RWPE2 (cell line): ENCODE results near the gene DGKQ.

Experiments used
- ATAC-seq: fragments of 200-7000 bp; cut with Tn5 transposase; 3 replicates; pipeline ENCODE4 v1.9.1; 2021; ENCODE audit warnings: low read depth
- DNase-seq: peaks from one replicate; pipeline ENCODE4 v3.0.0-alpha.2; 2020; ENCODE audit warnings: low spot score
- H3K27ac ChIP-seq: fragments of 450-650 bp; 2 replicates; pipeline ENCODE4 v1.5.1; 2017; ENCODE audit warnings: mild to moderate bottlenecking; ENCODE audit not compliant: poor library complexity, severe bottlenecking
- H3K27me3 ChIP-seq: fragments of 250-450 bp; sonication (Bioruptor Pico); 2 replicates; pipeline ENCODE4 v1.5.1; 2021; ENCODE audit warnings: mild to moderate bottlenecking, moderate library complexity; ENCODE audit not compliant: insufficient read depth, poor library complexity, severe bottlenecking
- H3K36me3 ChIP-seq: fragments of 250-450 bp; sonication (Bioruptor Pico); 2 replicates; pipeline ENCODE4 v1.5.1; 2020; ENCODE audit warnings: low read depth, mild to moderate bottlenecking, moderate library complexity
- H3K4me1 ChIP-seq: fragments of 250-450 bp; sonication (Bioruptor Pico); 2 replicates; pipeline ENCODE4 v1.5.1; 2021; ENCODE audit warnings: mild to moderate bottlenecking, moderate library complexity; ENCODE audit not compliant: insufficient read depth, poor library complexity, severe bottlenecking
- H3K4me3 ChIP-seq: fragments of 250-450 bp; sonication (Bioruptor Pico); 2 replicates; pipeline ENCODE4 v1.5.1; 2021; ENCODE audit warnings: mild to moderate bottlenecking, moderate library complexity; ENCODE audit not compliant: severe bottlenecking
- H3K9me3 ChIP-seq: fragments of 250-450 bp; sonication (Bioruptor Pico); 2 replicates; pipeline ENCODE4 v1.5.1; 2021; ENCODE audit warnings: mild to moderate bottlenecking, moderate library complexity; ENCODE audit not compliant: severe bottlenecking
- CTCF ChIP-seq: fragments of 450-650 bp; IDR thresholded peaks from one replicate; pipeline ENCODE4 v1.5.1; 2017; ENCODE audit warnings: mild to moderate bottlenecking, moderate library complexity; ENCODE audit not compliant: poor library complexity, severe bottlenecking

DGKQ gene

GRCh38 chr4:1019729-1020470 lies 46.5 kb upstream of the DGKQ start:
- H3K36me3 ChIP-seq = no peaks in the 10 kb centered on the region
- H3K9me3 ChIP-seq = no peaks in the 10 kb centered on the region
- no peak for TF ChIP-seq CTCF
- H3K4me1 ChIP-seq = no peaks in the 10 kb centered on the region
- no peak for DNase-seq
- no peak overlapping the region for H3K27ac ChIP-seq
- no peaks in the 10 kb centered on the region for H3K27me3 ChIP-seq
- ATAC-seq = no peak
- H3K4me3 ChIP-seq = no peak overlapping the region

- DNase-seq (no peak), ATAC-seq (no peak)
- Histone ChIP-seq H3K36me3 (no peaks in the 10 kb centered on the region), H3K4me3 (no peak overlapping the region), H3K4me1 (no peaks in the 10 kb centered on the region), H3K9me3 (no peaks in the 10 kb centered on the region), H3K27ac (no peak overlapping the region), H3K27me3 (no peaks in the 10 kb centered on the region)
- no peak for TF ChIP-seq CTCF
These were observed 46.0 kb upstream of the DGKQ start for GRCh38 chr4:1019320-1019719.

- DNase-seq (no peak), ATAC-seq (no peak)
- TF ChIP-seq CTCF = no peak
- Histone ChIP-seq H3K4me3 (no peak overlapping the region), H3K36me3 (no peaks in the 10 kb centered on the region), H3K27me3 (no peaks in the 10 kb centered on the region), H3K27ac (no peak overlapping the region), H3K9me3 (no peaks in the 10 kb centered on the region), H3K4me1 (no peaks in the 10 kb centered on the region)
These were observed 45.0 kb upstream of the DGKQ start for GRCh38 chr4:1018147-1019020.

- no peak for TF ChIP-seq CTCF
- DNase-seq = no peak
These were observed 44.3 kb upstream of the DGKQ start for GRCh38 chr4:1017706-1018105.

More at GRCh38 chr4:1017706-1018105, 44.3 kb upstream of the DGKQ start:
- Histone ChIP-seq H3K4me1 (no peaks in the 10 kb centered on the region), H3K27me3 (no peaks in the 10 kb centered on the region), H3K4me3 (no peak overlapping the region), H3K36me3 (no peaks in the 10 kb centered on the region), H3K9me3 (no peaks in the 10 kb centered on the region), H3K27ac (no peak overlapping the region)
- ATAC-seq = no peak
